ENCODE measurements around the gene IGF2BP2. TPM values are rescaled to one million over a fixed set of nuclear protein-coding genes. Genes with fewer than 3 reads are reported as not detected.
"Not testable (repeated sequence)": the region's sequence is repeated elsewhere in the genome, so short reads cannot be mapped to it uniquely, and the experiment has no call there.

Gene IGF2BP2
- total and polyA plus RNA-seq, 4 donors: 33.0 to 63.4 (median 58.3) TPM

- Histone ChIP-seq H3K9me3 (ENCODE audit: control insufficient read depth, insufficient read depth, low read length) (no peaks in the 10 kb centered on the region), H3K27ac (ENCODE audit: low read depth, low read length) (no peak overlapping the region), H3K27me3 (ENCODE audit: control insufficient read depth, insufficient read depth, low read length) (no peaks in the 10 kb centered on the region), H3K4me1 (ENCODE audit: control insufficient read depth, insufficient read depth, low read length) (no peaks in the 10 kb centered on the region), H3K4me3 (ENCODE audit: low read depth, low read length) (no peak overlapping the region), H3K36me3 (ENCODE audit: control insufficient read depth, insufficient read depth, low read length) (no peaks in the 10 kb centered on the region)
- no peak for DNase-seq (ENCODE audit: low read depth in 4 of 6, low spot score in 6 of 6)
- WGBS (ENCODE audit: insufficient coverage): 100% methylated on average over 1 of the region's 4 CpGs
Measured at GRCh38 chr3:185793381-185793780, 31.5 kb downstream of the IGF2BP2 start.

DNA sequence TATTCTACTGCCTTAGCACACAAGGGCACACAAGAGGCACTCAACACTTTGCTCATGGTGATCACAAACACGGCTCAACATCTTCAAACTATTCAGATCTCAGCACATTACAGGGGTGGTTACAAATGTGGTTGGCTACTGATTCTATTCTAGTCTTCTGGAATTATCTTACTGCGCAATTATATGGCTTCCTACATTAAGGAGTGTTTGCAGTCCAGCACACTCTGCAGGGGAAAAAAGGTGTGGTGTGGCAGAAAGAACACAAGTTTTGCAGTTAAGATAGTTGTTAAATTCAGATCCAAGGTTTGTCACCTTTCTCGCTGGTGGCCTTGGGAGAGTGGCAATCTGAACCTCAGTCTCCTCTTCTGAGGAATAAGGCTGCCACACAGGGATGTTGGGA lies 31.9 kb downstream of the IGF2BP2 start:
- H3K4me1 ChIP-seq (ENCODE audit: control insufficient read depth, insufficient read depth, low read length): no peaks in the 10 kb centered on the region
- no peak overlapping the region for H3K27ac ChIP-seq (ENCODE audit: low read depth, low read length)
- DNase-seq (ENCODE audit: low read depth in 4 of 6, low spot score in 6 of 6): no peak
- H3K4me3 ChIP-seq (ENCODE audit: low read depth, low read length): no peak overlapping the region
- H3K9me3 ChIP-seq (ENCODE audit: control insufficient read depth, insufficient read depth, low read length): no peaks in the 10 kb centered on the region
- H3K27me3 ChIP-seq (ENCODE audit: control insufficient read depth, insufficient read depth, low read length): no peaks in the 10 kb centered on the region
- H3K36me3 ChIP-seq (ENCODE audit: control insufficient read depth, insufficient read depth, low read length): no peaks in the 10 kb centered on the region
- 89% methylated on average over 1 of the region's 3 CpGs for WGBS (ENCODE audit: insufficient coverage)

GRCh38 chr3:185789891-185790830 lies 34.7 kb downstream of the IGF2BP2 start:
- H3K4me1 ChIP-seq (ENCODE audit: control insufficient read depth, insufficient read depth, low read length): no peaks in the 10 kb centered on the region
- H3K4me3 ChIP-seq (ENCODE audit: low read depth, low read length): no peak overlapping the region
- H3K9me3 ChIP-seq (ENCODE audit: control insufficient read depth, insufficient read depth, low read length): no peaks in the 10 kb centered on the region
- 76% methylated on average over 4 of the region's 5 CpGs for WGBS (ENCODE audit: insufficient coverage)
- no peaks in the 10 kb centered on the region for H3K36me3 ChIP-seq (ENCODE audit: control insufficient read depth, insufficient read depth, low read length)
- no peaks in the 10 kb centered on the region for H3K27me3 ChIP-seq (ENCODE audit: control insufficient read depth, insufficient read depth, low read length)
- DNase-seq (ENCODE audit: low read depth in 4 of 6, low spot score in 6 of 6): no peak
- no peak overlapping the region for H3K27ac ChIP-seq (ENCODE audit: low read depth, low read length)

GRCh38 chr3:185789134-185789533 lies 35.7 kb downstream of the IGF2BP2 start:
- H3K27ac ChIP-seq (ENCODE audit: low read depth, low read length): no peak overlapping the region
- WGBS (ENCODE audit: insufficient coverage): 100% methylated on average over 1 of the region's 2 CpGs
- no peak overlapping the region for H3K4me3 ChIP-seq (ENCODE audit: low read depth, low read length)
- no peaks in the 10 kb centered on the region for H3K36me3 ChIP-seq (ENCODE audit: control insufficient read depth, insufficient read depth, low read length)
- H3K9me3 ChIP-seq (ENCODE audit: control insufficient read depth, insufficient read depth, low read length): no peaks in the 10 kb centered on the region
- no peaks in the 10 kb centered on the region for H3K27me3 ChIP-seq (ENCODE audit: control insufficient read depth, insufficient read depth, low read length)
- no peaks in the 10 kb centered on the region for H3K4me1 ChIP-seq (ENCODE audit: control insufficient read depth, insufficient read depth, low read length)
- no peak for DNase-seq (ENCODE audit: low read depth in 4 of 6, low spot score in 6 of 6)

GRCh38 chr3:185788292-185788691 lies 36.5 kb downstream of the IGF2BP2 start:
- no peaks in the 10 kb centered on the region for H3K36me3 ChIP-seq (ENCODE audit: control insufficient read depth, insufficient read depth, low read length)
- H3K9me3 ChIP-seq (ENCODE audit: control insufficient read depth, insufficient read depth, low read length): no peaks in the 10 kb centered on the region
- no peaks in the 10 kb centered on the region for H3K27me3 ChIP-seq (ENCODE audit: control insufficient read depth, insufficient read depth, low read length)
- no peak overlapping the region for H3K27ac ChIP-seq (ENCODE audit: low read depth, low read length)
- no CpG with 5 or more reads among the region's 2 CpGs for whole genome bisulfite sequencing (ENCODE audit: insufficient coverage)
- DNase-seq (ENCODE audit: low read depth in 4 of 6, low spot score in 6 of 6): no peak
- no peak overlapping the region for H3K4me3 ChIP-seq (ENCODE audit: low read depth, low read length)
- no peaks in the 10 kb centered on the region for H3K4me1 ChIP-seq (ENCODE audit: control insufficient read depth, insufficient read depth, low read length)

DNA sequence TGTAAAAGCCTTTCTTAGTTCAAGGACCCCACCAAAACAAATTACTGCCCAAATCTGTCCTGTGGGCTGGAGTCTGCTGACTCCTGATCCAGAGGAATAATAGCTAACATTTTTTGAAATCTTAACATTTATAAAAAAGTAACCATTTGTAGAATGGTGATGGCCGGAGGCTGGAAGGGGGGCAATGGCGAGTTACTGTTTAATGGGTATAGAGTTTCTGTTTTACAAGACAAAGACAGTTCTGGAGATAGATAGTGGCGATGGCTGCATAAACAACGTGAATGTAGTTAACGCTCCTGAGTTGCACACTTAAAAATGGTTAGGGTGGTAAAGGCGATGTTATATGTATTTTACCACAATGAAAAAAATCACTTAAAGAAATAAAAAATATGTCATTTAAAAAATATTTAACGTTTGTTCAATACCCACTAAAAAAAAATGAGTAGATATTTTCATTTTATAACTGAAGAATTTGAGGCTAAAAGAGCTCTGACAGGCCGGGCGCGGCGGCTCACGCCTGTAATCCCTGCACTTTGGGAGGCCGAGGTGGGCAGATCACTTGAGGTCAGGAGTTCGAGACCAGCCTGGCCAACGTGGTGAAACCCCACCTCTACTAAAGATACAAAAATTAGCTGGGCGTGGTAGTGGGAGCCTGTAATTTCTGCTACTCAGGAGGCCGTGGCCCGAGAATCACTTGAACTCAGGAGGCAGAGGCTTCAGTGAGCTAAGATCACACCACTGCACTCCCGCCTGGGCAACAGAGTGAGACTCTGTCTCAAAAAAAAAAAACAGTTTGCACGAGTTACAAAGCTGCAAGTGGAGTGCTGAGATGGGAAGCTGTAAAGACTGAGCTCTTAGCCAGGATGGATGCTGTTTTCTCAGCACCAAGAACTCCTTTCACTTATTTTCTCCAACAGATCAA lies 37.6 kb downstream of the IGF2BP2 start:
- Histone ChIP-seq H3K36me3 (ENCODE audit: control insufficient read depth, insufficient read depth, low read length) (no peaks in the 10 kb centered on the region), H3K27me3 (ENCODE audit: control insufficient read depth, insufficient read depth, low read length) (no peaks in the 10 kb centered on the region), H3K4me3 (ENCODE audit: low read depth, low read length) (no peak overlapping the region), H3K9me3 (ENCODE audit: control insufficient read depth, insufficient read depth, low read length) (no peaks in the 10 kb centered on the region), H3K4me1 (ENCODE audit: control insufficient read depth, insufficient read depth, low read length) (no peaks in the 10 kb centered on the region), H3K27ac (ENCODE audit: low read depth, low read length) (no peak overlapping the region)
- WGBS (ENCODE audit: insufficient coverage): 76% methylated on average over 9 of the region's 20 CpGs
- DNase-seq (ENCODE audit: low read depth in 4 of 6, low spot score in 6 of 6): no peak

GRCh38 chr3:185786258-185786657 lies 38.6 kb downstream of the IGF2BP2 start:
- not testable (repeated sequence) for H3K27ac ChIP-seq (ENCODE audit: low read depth, low read length); H3K4me1 ChIP-seq (ENCODE audit: control insufficient read depth, insufficient read depth, low read length); H3K9me3 ChIP-seq (ENCODE audit: control insufficient read depth, insufficient read depth, low read length); DNase-seq (ENCODE audit: low read depth in 4 of 6, low spot score in 6 of 6); H3K27me3 ChIP-seq (ENCODE audit: control insufficient read depth, insufficient read depth, low read length); H3K4me3 ChIP-seq (ENCODE audit: low read depth, low read length); H3K36me3 ChIP-seq (ENCODE audit: control insufficient read depth, insufficient read depth, low read length)
- 75% methylated on average over 8 of the region's 8 CpGs for WGBS (ENCODE audit: insufficient coverage)

GRCh38 chr3:185784317-185784716 lies 40.5 kb downstream of the IGF2BP2 start:
- Histone ChIP-seq H3K4me3 (ENCODE audit: low read depth, low read length) (no peak overlapping the region), H3K36me3 (ENCODE audit: control insufficient read depth, insufficient read depth, low read length) (no peaks in the 10 kb centered on the region), H3K4me1 (ENCODE audit: control insufficient read depth, insufficient read depth, low read length) (no peaks in the 10 kb centered on the region), H3K9me3 (ENCODE audit: control insufficient read depth, insufficient read depth, low read length) (no peaks in the 10 kb centered on the region), H3K27ac (ENCODE audit: low read depth, low read length) (no peak overlapping the region), H3K27me3 (ENCODE audit: control insufficient read depth, insufficient read depth, low read length) (no peaks in the 10 kb centered on the region)
- 100% methylated on average over 2 of the region's 5 CpGs for WGBS (ENCODE audit: insufficient coverage)
- DNase-seq (ENCODE audit: low read depth in 4 of 6, low spot score in 6 of 6): no peak

- Histone ChIP-seq H3K4me3 (ENCODE audit: low read depth, low read length) (no peak overlapping the region), H3K9me3 (ENCODE audit: control insufficient read depth, insufficient read depth, low read length) (no peaks in the 10 kb centered on the region), H3K4me1 (ENCODE audit: control insufficient read depth, insufficient read depth, low read length) (no peaks in the 10 kb centered on the region), H3K27ac (ENCODE audit: low read depth, low read length) (no peak overlapping the region), H3K27me3 (ENCODE audit: control insufficient read depth, insufficient read depth, low read length) (no peaks in the 10 kb centered on the region), H3K36me3 (ENCODE audit: control insufficient read depth, insufficient read depth, low read length) (no peaks in the 10 kb centered on the region)
- 75% methylated on average over 1 of the region's 3 CpGs for WGBS (ENCODE audit: insufficient coverage)
- DNase-seq (ENCODE audit: low read depth in 4 of 6, low spot score in 6 of 6): no peak
Measured at GRCh38 chr3:185781759-185782158, 43.1 kb downstream of the IGF2BP2 start.

All from spinal cord (tissue), 10 donors.